Fibroblast of the aortic adventitia (primary cell): ENCODE measurements around the gene DCTN3. TPM values are rescaled to one million over a fixed set of nuclear protein-coding genes. Genes with fewer than 3 reads are reported as not detected.
"Not testable (repeated sequence)": the region's sequence is repeated elsewhere in the genome, so short reads cannot be mapped to it uniquely, and the experiment has no call there.

Source experiments
- DNase-seq: peaks from one replicate; pipeline ENCODE4 v3.0.0-alpha.2; 2010; ENCODE audit warnings: low read depth
- H3K4me3 ChIP-seq: 2 replicates; pipeline ENCODE4 v1.5.1; 2011; ENCODE audit warnings: low read depth, mild to moderate bottlenecking, control low read depth, low read length, moderate library complexity
- total RNA-seq: library from RNA; depleted of rRNA; stranded (reverse); fragments of >200 nt; gene quantifications from 2 replicates; pipeline ENCODE4 v1.2.3, GENCODE V29; 2012; ENCODE audit warnings: low replicate concordance
- TF ChIP-seq, protein P1 (sequence below): IDR thresholded peaks from 2 replicates; pipeline ENCODE4 v1.5.1; 2011; ENCODE audit warnings: mild to moderate bottlenecking, low read length, control low read depth, inconsistent platforms; ENCODE audit not compliant: insufficient read depth

The DCTN3 gene
- total RNA-seq, 1 donor: 88.1 TPM

DNA sequence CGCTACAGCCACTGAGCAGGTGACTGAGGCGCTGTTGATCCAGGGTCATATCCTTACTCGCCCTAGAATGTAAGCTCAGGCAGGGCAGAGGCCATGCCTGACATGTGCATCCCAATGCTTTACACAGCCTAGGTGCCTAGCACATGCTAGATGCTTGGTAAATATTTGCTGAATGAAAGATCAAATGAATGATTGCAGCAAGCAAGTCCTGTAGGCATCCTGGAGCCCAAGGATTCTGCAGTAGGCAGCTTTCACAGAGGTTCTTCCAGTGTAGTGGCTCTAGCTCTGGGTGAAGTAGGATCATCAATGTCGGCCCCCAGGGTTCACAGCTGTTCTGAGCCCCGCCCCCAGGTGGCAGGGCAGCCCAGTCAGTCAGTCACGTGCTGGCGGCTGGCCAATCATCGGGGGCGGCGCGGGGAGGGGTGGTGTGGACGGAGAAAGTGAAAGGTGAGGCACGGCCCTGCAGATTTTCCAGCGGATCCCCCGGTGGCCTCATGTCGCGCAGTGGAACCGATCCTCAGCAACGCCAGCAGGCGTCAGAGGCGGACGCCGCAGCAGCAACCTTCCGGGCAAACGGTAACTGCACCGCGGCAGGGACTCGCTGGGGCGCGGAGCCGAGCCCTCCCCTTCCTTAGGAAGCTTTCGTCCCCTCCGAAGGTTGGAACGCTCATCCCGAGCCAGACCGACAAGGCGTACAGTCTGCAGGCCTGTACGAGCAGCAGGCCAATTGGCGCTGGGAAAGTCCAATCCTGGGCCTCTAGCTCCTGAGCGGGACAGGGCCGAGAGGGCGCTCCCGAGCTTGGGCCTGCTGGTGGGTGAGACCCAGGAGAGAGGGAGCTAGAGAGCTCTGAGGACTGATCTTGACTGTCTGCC, 26.2 kb upstream of the DCTN3 start, which contains the start of gene GALT:
GALT (plus strand) TSS at position 465 of the 873 bp plus-strand sequence; CDS start at position 495, 30 bp downstream.
- peak within 1 kb of the TSS; percentile 82 for H3K4me3 ChIP-seq
- TF ChIP-seq, protein P1, sequence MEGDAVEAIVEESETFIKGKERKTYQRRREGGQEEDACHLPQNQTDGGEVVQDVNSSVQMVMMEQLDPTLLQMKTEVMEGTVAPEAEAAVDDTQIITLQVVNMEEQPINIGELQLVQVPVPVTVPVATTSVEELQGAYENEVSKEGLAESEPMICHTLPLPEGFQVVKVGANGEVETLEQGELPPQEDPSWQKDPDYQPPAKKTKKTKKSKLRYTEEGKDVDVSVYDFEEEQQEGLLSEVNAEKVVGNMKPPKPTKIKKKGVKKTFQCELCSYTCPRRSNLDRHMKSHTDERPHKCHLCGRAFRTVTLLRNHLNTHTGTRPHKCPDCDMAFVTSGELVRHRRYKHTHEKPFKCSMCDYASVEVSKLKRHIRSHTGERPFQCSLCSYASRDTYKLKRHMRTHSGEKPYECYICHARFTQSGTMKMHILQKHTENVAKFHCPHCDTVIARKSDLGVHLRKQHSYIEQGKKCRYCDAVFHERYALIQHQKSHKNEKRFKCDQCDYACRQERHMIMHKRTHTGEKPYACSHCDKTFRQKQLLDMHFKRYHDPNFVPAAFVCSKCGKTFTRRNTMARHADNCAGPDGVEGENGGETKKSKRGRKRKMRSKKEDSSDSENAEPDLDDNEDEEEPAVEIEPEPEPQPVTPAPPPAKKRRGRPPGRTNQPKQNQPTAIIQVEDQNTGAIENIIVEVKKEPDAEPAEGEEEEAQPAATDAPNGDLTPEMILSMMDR: peak; percentile 59
- peak; percentile 79 for DNase-seq

DNA sequence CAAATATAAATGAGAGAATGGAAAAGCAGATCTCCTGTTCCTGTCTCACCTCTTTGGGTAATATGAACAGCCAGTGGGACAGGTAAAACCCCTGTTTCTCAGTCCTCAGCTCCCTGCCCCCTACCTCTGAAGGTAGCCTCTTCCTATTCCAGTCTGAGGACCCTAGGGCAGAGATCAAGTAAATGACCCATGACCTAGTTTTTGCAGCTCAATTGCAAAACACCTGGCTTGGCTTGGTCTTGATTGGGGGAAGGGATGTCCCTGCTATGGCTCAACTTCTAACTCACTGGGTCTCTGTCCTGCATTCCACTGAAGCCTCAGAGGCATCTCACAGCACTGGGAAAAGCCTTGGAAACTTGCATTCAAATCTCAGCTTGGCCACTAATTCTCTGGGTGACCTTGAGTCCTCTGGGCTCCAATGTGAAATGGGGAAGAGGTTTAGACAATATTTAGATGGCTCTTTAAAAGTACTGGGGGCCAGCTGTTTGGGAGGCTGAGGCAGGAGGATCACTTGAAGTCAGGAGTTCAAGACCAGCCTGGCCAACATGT, 24.5 kb upstream of the DCTN3 start:
- DNase-seq: no peak
- TF ChIP-seq, protein P1: no peak
- H3K4me3 ChIP-seq: no peak overlapping the region

DNA sequence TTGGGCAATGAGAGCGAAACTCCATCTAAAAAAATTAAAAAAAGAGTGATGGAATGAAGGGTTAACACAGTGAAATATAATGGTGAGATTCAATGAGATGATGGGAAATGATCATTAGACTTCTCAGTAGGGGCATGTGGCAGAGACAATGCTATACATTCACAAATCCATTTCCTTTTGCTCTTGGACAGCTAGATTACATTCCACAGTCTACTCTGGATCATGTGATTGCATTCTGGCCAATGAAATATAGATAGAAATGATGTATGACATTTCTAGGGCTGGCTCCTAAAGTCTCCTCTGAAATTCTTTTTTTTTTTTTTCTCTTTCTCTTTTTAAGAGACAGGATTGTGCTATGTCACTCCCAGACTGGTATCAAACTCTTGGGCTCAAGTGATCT, 22.4 kb upstream of the DCTN3 start:
- no peak overlapping the region for H3K4me3 ChIP-seq
- TF ChIP-seq, protein P1: no peak

DNA sequence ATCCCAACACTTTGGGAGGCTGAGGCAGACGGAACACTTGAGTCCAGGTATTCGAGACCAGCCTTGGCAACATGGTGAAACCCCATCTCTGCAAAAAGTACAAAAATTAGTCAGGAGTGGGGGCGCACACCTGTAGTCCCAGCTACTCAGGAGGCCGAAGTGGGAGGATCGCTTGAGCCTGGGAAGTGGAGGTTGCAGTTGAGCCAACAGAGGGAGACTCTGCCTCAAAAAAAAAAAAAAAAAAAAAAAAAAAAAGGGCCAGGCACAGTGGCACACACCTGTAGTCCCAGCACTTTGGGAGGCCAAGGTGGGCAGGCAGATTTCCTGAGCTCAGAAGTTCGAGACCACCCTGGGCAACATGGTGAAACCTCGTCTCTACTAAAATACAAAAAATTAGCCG, 19.0 kb upstream of the DCTN3 start:
- not testable (repeated sequence) for H3K4me3 ChIP-seq, DNase-seq

More for the DNA sequence above, 22.4 kb upstream of the DCTN3 start:
- peak; percentile 15 for DNase-seq

DNA sequence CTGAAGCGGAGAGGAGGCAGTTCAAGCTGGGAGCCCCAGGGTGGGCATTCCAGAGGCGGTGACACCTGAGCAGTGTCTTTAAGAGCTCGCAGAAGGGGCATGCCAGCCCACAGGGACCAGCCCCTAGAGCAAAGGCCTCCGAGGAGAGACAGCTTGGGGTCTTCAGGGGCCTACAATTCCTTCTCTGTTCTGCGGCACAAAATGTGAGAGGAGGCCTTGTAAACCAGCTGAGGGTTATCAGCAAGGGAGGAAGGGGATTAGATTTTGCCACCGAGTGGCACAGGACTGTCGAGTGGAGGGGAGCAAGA, 17.8 kb upstream of the DCTN3 start:
- DNase-seq: no peak
- TF ChIP-seq, protein P1: no peak
- peak overlapping the region; percentile 81 for H3K4me3 ChIP-seq

DNA sequence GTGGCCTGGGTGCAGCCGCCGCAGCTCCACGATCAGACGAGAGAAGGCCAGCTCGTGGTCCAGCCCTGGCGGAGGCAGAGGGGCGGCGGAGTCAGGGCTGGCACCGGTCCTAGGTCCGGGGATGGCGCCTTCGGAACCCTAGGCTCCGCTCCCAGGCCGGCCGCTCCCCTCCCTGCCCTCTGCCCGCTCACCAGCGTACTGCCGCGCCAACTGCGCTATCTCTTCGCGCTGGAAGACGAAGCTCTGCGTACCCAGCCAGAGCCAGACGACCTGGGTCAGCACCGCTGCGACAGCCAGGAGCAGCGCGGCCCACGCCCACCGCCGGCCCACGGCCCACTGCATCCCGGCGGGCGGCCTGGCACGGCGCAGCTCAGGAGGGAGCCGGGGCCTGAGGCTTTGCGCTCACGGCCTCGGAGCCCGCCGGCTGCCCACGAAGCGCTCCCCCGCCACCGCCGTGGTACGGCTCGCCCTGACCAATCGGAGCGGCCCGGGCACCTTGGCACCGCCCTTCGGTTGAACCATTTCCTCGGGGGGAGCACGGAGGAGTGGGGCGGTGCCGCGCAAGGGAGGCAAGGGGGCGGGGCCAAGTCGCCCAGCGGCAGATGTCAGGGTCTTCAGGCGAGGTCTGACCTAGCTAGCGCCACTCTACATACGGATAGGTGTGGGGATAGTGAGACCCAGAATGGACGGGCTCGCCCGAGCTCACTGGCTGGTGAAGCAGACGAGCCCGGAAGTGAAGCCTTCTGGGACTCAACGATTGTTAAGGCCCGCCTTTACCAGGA, 17.3 kb upstream of the DCTN3 start, which contains the start of gene SIGMAR1:
SIGMAR1 (minus strand) TSS at position 432 of the 782 bp plus-strand sequence; CDS start at position 342, 90 bp downstream.
- peak within 1 kb of the TSS; percentile 81 for H3K4me3 ChIP-seq
- peak; percentile 90 for DNase-seq
- TF ChIP-seq, protein P1: peak; percentile 2

DNA sequence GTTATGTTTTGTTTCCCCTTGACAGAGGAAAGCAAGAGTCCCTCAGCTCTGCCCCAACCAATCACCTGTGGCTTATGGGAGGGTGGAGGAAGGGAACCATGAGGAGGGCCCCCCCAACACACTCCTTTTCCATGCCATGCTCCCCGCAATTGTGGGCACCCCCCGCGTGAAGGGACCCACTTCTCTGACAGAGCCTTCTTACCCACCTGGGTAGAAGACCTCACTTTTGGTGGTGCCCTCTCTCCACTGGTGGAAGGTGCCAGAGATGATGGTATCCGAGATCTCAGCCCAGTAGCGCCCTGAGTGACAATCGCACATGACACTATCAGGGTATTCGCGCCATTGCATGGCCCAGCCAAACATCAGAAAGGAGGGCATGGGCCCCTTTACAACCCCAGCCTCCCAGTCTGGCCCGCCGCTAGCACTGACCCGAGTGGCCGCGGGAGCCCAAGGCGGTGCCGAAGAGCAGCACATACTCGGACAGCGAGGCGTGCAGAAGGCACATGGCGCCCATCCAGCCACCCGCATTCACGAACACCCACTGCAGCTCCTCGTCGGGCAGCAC, 16.6 kb upstream of the DCTN3 start:
- peak overlapping the region; percentile 81 for H3K4me3 ChIP-seq
- TF ChIP-seq, protein P1: no peak
- peak; percentile 44 for DNase-seq
